ENCODE data around the gene EYA4.

The EYA4 gene

DNA sequence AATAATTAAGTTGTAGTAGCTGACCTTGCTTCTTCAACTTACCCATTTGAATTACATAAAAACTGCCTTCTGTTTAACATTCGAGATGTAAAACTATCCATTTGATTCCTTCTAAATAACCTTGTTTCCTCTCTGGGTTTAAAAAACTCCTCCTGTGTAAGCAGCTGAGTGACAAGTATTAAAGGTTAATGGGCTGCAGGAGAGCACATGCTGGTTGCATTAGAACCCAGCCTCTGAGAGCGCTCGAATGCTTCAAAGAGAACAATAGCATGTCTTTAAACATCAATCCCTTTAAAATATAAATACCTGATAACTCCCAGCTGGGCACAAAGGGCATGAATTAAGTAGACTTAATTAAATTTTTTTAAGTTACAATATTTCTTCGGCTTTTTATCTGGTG, 215.8 kb downstream of the EYA4 start:
- DNase-seq (ENCODE audit: low read depth): no peak

DNA sequence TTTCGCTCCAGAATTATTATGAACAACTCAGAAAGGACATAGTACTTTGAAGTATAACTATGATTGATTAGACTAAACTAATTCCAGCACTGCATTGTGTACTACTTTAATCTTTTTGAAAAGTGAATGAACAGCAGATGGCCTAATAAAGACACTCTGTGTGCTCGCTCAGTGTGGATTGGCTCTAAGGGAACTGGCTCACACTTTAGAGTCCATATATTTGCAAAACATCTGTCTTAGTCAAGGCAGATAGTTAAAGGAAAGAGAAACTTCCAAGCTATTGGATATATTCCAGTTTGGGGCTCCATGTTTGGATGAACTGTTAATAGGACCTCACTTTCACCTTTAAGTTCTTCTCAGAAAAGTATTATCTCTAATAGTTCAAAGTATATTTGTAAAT, 218.9 kb downstream of the EYA4 start:
- no peak for DNase-seq (ENCODE audit: low read depth)

DNA sequence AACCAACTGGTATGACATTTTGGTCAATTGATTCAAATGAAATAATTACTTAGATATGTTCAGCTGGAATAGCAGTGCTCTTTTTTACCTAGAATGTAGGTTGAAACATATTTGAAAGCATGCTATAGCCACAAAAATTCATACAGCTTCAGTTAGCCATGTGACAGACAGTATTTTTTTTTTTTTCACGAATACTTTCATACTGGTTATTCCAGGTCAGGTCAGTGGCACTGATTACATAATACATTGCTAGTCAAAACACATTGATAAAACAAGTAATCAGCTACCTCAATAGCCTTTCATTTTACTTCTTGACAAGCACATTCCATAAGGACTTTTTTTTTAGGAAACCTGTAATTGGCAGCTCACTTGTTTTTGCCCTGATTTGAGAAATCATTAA, 222.6 kb downstream of the EYA4 start:
- no peak for DNase-seq (ENCODE audit: low read depth)

DNA sequence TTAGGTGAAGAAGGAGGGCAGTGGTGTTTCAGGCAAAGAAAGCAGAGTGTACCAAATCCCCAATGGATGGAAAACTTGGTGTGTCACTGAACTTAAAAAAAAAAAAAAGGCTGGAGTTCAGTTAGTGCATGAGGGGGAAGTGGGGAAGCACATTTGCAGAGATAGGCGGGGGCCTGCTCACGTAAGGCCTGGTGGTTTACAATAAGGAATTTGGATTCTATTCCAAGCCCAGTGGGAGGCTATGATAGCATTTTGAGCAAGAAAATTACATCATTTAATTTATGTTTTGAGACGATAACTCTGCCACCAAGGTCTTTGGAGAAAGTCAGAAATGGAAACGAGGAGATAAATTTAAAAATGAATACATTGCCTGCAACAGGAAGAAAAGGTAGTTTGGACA, 225.5 kb downstream of the EYA4 start:
- no peak for DNase-seq (ENCODE audit: low read depth)

DNA sequence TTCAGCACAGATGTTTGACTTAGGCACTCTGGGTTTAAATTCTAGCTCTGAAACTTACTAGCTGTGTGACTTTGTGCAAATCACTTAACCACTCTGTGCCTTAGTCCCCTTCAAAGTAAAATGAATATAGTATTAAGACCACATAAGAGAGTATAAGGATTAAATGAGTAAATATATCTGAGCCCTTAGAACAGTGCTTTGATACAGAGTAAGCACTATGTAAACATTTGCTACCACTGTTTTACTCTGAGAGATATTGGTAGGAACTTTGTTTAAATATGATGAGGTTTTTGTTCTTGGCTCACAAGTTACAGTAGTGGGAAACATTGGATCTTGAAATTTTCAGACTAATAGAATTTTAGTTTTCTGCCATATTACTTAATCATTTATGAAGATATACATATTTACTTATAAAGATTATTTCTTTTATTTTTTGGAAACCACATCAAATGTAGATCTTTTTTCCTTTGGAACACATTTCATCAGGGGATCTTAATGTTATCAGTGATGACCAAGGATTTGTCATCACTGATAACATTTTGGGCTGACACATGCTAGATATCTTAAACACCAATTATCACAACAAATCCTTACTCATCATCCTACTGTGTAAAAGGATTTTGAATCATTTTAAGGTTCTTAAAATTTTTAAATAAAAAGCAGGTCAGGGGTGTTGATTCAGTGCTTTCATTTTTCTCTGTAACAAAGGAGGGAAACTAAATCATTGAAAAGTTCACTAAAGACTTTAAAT, 226.2 kb downstream of the EYA4 start:
- DNase-seq (ENCODE audit: low read depth): no peak

DNA sequence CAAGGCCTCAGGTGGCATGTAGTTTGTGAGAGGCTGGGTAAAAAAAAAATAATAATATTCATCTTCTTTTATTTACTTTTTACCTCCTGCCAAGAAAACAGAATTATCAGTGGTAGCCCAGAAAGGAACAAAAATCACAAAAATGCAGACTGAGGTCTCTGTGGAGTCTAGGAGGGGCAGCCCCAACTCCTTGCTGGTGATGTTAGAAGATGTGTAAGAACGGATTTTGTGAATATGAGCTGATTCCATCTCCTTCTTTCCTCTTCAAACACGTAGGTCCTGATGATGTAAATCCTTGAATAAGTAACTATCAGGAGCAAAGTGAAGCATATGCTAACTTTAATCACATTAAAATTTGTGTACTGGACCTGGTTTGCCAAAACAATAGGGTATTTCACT, 226.8 kb downstream of the EYA4 start:
- no peak for DNase-seq (ENCODE audit: low read depth)

DNA sequence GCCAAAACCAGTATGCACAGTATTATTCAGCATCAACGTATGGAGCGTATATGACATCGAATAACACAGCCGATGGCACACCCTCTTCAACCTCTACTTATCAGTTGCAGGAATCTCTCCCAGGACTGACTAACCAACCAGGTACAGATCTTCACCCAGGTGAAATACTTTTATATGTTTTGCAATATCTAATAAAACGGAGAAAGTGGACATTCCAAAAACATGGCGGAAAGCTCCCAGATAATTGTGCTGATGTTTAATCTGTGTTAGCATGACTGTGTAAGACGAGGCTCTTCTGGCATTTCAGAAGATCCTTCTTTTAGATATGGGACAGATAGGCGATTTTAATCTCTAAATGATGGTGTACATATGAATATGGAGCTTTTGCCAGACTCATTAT, 227.4 kb downstream of the EYA4 start:
- no peak for DNase-seq (ENCODE audit: low read depth)

DNA sequence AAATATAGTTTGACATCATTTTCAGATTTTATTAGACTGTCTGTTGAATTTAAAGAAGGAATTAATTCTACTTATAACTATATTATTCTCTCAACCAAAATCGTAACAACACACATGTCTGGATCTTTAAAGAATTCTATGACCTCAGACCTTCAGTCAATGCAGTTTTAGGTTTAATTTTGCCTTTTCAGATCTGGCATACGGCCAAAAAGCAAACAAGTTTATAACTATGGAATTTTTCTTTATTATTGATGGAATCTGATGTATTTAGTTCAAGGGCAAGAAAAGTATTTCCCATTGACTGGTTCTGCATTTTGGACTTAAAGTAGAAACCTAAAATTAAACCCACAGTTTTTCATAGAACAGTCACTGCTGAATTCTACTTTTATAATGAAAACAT, 233.4 kb downstream of the EYA4 start:
- DNase-seq (ENCODE audit: low read depth): no peak

DNA sequence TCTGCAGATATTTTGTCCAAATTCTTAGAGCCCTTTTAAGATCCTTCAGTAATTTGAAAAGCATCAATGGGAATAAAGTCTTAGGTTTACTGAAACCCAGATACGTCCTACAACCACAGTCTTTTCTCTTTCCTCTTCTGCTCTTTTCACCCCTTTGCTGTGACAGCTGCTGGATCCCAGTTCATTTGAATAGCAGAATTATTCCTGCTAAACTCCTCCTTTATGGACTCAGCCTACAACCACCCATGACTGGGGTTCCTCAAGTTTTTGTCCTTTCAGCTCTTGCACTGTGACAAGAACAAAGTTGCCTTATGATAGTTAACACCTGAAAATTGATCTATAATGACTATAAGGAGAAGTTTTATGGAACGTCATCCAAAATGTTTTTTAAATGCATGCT, 237.5 kb downstream of the EYA4 start:
- no peak for DNase-seq (ENCODE audit: low read depth)

DNA sequence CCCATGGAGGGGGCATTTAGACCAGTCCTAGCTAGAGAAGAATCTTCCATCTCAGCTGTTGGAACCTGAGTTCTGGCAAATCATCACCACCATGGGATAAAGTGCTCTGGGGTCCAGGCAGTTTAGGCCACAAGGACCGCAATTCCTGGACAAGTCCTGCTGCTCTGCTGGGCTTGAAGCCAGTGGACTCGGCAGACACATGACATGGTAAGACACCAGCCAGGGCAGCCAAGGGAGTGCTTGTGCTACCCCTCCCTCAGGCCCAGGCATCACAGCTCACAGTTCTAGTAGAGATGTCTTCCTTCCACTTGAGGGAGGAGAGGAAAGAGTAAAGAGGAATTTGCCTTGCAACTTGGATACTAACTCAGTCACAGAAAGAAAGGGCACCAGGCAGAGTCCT, 246.0 kb downstream of the EYA4 start:
- no peak for DNase-seq (ENCODE audit: low read depth)

DNA sequence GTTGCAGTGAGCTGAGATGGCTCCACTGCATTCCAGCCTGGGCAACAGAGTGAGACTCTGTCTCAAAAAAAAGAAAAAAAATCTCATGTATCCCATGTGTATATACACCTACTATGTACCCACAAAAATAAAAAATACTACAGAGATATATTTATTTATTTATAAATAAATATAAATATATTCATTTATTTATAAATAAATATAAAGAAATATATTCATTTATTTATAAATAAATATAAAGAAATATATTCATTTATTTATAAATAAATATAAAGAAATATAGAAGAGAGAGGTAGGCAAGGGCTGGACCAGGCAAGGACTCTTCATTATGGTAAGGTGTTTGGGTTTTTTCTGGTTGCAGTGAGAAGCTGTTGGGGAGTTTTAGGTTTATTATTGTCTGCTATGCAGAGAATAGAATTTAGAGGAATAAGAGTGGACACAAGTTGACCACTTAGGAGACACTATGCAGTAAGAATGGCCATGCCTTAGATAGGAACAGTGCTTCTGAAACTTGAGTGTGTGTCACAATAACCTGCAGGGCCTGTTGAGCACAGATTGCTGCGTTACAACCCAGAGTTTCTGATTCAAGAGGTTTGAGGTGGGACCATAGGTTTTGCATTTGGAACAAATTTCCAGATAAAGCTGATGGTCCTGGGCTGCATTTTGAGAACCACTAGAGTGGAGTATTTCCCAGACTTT, 254.2 kb downstream of the EYA4 start:
- DNase-seq (ENCODE audit: low read depth): no peak

DNA sequence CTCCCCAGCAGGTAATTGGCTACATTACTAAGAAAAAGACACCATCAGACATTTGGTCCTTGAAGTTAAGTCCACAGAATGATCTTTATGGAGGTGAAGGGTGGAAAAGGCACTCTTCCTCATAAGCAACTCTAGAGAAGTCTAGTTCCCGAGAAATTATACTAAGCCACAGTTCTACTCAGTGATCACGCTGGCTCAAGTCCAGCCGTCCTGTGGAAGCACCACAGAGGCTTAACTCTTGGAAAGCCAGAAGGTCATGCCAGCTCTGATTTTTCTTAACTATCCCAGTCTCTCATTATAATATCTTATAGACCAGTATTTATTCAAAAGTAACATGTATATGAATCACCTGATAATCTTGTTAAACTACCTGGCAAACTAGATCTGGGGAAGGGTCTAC, 258.5 kb downstream of the EYA4 start:
- DNase-seq (ENCODE audit: low read depth): no peak

DNA sequence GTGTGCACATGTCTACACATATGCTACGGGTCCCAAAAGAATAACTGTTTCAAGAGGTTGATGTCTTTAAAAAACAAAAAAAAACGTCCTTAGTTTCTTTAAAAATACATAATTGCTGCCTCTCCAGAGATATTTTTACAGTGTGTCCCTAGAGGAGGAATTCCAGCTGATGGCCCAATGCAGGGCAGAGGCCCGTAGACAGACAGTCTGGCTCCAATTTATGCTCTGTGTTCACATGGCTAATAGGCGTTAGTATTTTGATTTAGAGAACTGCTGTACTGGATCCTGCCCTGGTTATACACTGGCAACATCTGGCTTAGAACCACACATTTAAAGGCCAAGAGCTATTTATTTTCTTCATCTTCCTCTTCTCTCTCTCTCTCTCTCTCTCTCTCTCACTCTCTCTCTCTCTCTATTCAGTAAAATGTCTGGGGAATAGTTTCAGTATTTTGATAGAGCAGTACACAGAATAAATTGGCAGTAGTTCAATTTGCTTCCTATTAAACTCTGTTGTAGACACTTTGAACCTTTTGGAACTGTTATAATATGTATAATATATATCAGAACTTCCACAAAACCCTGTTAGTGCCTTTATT, 260.6 kb downstream of the EYA4 start:
- DNase-seq (ENCODE audit: low read depth): no peak

DNA sequence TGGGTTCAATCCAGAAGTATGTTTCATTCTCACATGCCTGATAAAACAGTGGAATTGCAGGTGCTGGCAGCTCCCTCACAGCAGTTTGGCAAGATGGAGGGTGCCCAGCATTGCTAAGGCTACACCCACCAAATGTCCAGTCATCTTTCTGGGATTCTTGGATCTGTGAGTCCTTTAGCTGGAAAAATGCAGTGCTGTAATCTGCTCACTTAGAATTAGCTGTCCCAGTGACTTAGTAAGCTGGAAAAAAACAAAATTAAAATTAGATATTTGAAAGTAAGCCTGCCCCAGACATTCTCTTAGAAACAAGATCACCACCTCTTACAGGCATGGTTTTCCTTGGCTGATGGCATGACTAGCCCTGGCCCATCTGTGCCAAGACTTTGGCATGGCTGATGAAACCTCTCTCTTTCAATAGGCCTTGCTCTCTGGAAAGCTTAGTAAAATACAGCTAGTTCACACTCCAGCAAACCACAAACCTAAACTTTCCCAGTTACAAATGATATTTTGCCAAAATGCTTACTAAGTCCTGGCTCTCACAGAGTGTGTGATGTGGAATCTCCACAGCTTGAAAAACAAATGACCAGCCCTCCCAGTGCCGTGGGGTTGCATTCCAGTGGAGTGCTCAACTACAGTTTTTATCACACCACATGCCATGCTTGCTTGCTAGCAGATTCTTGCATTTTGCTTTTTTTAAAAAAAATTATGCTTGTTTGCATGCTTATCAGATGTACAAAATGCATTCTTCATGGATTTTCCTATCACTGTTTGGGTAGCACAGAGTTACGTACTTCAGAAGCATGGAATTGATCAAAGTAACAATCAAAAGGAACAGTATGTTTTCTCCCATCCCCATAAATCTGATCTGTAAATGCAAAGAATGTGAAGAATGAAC, 261.5 kb downstream of the EYA4 start:
- no peak for DNase-seq (ENCODE audit: low read depth)

DNA sequence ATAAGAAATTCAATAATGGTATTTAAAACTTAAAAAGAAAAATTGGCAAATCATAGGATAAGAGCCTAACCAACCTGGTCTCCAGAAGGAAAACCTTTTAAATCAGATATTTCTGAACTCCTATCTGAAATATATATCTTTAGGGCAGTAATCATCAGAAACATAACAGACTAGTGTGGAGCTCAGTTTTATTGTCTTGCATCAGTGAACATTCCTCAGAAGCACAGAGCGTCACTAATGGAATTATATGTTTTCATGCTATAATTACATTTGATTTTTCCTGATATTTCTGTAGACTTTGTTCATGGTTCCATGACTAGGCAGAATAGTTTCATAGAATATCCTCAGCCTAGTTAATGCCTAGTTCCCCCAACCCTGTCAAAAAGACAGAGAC, 262.2 kb downstream of the EYA4 start:
- DNase-seq (ENCODE audit: low read depth): no peak

DNA sequence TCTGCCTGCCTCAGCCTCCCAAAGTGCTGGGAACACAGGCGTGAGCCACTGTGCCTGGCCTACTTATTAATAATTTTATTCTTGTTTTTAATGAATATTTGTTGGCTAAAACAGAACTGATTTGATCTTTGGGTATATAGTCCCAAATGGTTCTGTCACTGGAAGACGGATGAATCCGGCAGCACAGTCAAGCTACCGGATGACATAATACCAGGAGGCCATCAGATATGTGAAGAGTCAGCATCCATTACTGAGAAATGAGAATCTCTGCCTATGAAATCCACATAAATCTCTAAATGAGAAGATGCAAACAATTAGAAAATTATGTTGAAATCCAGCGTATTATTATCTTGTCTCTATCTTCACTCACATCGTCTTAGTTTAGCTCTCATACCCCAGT, 263.0 kb downstream of the EYA4 start:
- no peak for DNase-seq (ENCODE audit: low read depth)

DNA sequence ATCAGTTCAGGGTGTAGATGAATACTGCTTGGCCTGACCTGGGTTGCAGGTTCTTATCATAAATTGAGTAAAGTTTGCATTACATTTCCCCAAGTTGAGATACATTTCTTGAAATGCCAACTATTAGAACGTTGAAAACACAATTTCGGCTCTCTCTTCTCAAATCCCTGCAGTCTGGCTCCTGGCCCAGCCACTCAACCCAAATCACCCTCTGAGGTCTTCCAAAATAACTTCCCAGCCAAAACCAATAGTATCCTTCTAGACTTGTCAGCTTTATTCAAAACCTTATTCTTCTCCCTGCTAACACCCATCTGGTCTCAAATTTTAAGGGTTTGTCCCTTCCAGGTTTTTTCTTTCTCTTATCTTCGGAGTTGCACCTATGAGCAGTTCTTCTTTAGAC, 263.6 kb downstream of the EYA4 start:
- no peak for DNase-seq (ENCODE audit: low read depth)

DNA sequence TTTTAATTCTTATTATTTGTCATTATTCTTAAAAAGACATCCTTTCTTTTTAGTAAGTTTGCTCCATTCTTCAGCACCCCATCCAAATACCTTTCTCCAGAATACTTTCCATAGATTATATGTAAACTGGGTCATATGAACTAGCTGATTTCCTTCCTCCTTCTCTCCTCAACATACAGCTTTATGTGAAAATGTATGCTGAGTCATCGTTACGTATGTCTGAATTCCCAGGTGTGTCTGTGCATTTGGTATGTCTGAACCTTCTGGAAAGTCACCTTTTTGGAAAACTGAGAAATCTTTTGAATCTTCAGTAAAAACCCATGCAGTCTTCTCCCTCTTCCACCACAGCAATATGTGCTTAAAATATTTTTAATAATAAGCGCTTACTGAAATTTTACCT, 264.5 kb downstream of the EYA4 start:
- DNase-seq (ENCODE audit: low read depth): no peak

DNA sequence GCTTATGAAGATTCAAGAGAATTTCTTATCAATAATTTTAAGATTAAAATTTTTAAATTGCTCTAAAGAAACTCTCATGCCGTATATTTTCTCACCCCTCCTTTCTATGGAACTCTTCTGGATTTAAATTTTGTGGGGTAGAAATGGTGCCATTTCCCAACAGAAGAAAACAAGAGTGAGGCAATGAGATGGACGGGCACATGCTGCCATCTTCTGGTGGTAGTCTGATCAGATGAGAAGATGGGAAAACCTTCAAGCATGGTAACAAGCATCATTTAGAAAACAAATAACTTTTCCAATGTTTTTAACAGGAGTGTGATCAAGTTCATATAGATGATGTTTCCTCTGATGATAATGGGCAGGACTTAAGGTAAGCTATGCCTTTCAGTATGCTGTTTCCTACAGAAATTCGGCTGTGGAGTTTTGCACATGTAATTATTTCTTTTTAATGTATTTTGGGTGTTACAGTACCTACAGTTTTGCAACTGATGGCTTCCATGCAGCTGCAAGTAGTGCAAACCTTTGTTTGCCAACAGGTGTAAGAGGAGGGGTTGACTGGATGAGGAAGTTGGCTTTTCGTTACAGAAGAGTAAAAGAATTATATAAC, 271.4 kb downstream of the EYA4 start:
- DNase-seq (ENCODE audit: low read depth): no peak

DNA sequence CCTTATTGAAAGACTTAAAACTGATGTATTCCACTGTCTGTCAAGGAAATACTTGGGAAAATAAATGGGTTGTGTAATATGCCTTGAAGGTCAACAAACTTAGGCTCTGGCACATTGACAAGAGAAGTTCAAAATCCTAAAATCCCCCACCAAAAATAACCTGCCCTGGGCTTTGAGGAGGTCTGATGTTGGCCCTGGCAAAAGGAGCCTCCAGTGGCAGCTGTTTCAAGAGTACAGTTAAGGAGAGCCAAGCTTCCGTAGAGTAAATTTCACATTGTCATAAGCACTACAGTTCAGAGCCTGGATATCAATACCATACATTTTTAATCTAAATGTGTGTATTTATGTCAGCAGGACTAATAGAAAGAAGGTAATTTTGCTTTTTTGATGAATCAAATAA, 282.7 kb downstream of the EYA4 start:
- no peak for DNase-seq (ENCODE audit: low read depth)

DNA sequence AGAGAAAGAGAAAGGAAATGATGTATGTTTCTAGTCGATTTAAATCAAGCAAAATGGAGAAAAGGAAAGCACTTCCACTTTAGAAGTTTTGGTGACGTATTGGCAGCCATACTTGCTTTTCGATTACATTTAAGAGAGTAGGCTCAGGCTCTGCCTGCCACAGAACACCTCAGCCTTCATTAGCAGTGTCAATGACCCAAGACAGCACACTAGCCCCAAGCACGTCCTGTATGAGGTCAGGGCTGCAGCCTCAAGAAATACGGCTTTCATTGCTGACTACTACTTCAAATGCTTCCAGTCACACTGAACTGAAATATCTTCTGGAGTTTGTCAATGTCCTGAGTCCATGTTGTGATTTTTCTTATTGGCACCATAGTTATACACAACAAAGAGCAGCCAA, 285.3 kb downstream of the EYA4 start:
- no peak for DNase-seq (ENCODE audit: low read depth)

DNA sequence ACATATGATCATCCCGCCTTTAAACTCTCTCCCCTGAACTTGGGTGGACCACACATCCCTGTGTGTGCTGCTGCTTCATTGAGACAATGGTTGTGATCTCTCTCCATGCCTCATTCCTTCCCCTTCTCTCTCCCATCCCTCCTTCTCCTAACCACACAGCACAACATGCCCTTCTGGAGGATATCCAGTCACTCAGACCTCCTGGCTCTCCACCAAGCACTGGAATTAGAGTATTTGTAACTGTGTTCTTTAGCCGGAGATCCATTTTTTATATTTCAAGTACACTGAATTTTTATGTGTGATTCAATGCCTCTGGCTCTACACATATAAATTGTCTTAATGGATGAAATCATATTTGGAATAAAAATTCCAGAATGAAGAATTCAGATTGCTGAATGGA, 287.4 kb downstream of the EYA4 start:
- DNase-seq (ENCODE audit: low read depth): no peak
